ENCODE measurements around the gene MEMO1. TPM values are rescaled to one million over a fixed set of nuclear protein-coding genes. Genes with fewer than 3 reads are reported as not detected.

Gene MEMO1
- polyA plus RNA-seq, 1 donor (not counting 4 experiments of a cell fraction or from before 2014, with no cell fraction given) = 125 TPM

DNA sequence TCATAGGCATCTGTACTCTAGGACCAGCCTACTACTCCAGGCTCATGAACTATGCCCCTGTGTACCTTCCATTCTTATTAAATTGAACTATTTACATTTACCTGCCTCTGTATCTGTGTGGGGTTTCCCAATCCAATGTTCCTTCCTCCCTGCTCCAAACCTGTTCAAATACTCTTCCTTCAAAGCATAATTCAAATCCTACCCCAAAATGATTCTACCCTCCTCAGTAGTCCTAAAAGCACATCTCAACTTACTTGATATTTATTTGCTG, 3.8 kb downstream of the MEMO1 start:
- H3K4me3 ChIP-seq (ENCODE audit: control insufficient read depth in 2 of 3, extremely low read depth in 1 of 3, insufficient read depth in 2 of 3, low read depth in 1 of 3, low read length in 3 of 3) = no peak overlapping the region
- no peak for DNase-seq (ENCODE audit: low read depth, low spot score)
- H3K9me3 ChIP-seq (ENCODE audit: control insufficient read depth, low read depth, low read length) = no peaks in the 10 kb centered on the region
- peak overlapping the region; percentile 91 for H3K4me2 ChIP-seq (ENCODE audit: control insufficient read depth, extremely low read depth, insufficient read depth, low read depth, low read length)
- FAIRE-seq = no peak
- H2AFZ ChIP-seq (ENCODE audit: control insufficient read depth, low read length) = no peak overlapping the region
- H3K79me2 ChIP-seq (ENCODE audit: control insufficient read depth, insufficient read depth, low read length) = peaks cover 76% of the 10 kb centered on the region
- peaks cover 16% of the 10 kb centered on the region for H4K20me1 ChIP-seq (ENCODE audit: control insufficient read depth, extremely low read depth, insufficient read depth, low read length)
- no peak overlapping the region for H3K9ac ChIP-seq (ENCODE audit: control insufficient read depth, extremely low read depth, insufficient read depth, low read length)
- H3K27ac ChIP-seq (ENCODE audit: control insufficient read depth, insufficient read depth, low read length) = no peak overlapping the region
- H3K27me3 ChIP-seq (ENCODE audit: control insufficient read depth, extremely low read depth, insufficient read depth, low read length) = no peaks in the 10 kb centered on the region
- H3K9me1 ChIP-seq (ENCODE audit: control insufficient read depth, extremely low read depth, insufficient read depth, low read length) = peaks cover 3% of the 10 kb centered on the region
- dilution Hi-C loops (cut with MboI; ENCODE audit: extremely low pct_ligation_motif_present, low sequenced_read_pairs) = no loop called here
- H3K4me1 ChIP-seq (ENCODE audit: control insufficient read depth, extremely low read depth, insufficient read depth, low read length) = peaks cover 62% of the 10 kb centered on the region
- H3K36me3 ChIP-seq (ENCODE audit: control insufficient read depth in 2 of 2, extremely low read depth in 1 of 2, insufficient read depth in 2 of 2, low read length in 2 of 2) = no peaks in the 10 kb centered on the region
- no peak for TF ChIP-seq EZH2 (IDR thresholded peaks at IDR 0.05; ENCODE audit: low read length)
- TF ChIP-seq, protein P1, sequence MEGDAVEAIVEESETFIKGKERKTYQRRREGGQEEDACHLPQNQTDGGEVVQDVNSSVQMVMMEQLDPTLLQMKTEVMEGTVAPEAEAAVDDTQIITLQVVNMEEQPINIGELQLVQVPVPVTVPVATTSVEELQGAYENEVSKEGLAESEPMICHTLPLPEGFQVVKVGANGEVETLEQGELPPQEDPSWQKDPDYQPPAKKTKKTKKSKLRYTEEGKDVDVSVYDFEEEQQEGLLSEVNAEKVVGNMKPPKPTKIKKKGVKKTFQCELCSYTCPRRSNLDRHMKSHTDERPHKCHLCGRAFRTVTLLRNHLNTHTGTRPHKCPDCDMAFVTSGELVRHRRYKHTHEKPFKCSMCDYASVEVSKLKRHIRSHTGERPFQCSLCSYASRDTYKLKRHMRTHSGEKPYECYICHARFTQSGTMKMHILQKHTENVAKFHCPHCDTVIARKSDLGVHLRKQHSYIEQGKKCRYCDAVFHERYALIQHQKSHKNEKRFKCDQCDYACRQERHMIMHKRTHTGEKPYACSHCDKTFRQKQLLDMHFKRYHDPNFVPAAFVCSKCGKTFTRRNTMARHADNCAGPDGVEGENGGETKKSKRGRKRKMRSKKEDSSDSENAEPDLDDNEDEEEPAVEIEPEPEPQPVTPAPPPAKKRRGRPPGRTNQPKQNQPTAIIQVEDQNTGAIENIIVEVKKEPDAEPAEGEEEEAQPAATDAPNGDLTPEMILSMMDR (optimal IDR thresholded peaks at IDR 0.05 in 1 of 3, IDR thresholded peaks at IDR 0.05 in 1 of 3, conservative IDR thresholded peaks at IDR 0.05 in 1 of 3; ENCODE audit: extremely low read depth in 1 of 3, insufficient read depth in 2 of 3, low read length in 3 of 3) = no peak

DNA sequence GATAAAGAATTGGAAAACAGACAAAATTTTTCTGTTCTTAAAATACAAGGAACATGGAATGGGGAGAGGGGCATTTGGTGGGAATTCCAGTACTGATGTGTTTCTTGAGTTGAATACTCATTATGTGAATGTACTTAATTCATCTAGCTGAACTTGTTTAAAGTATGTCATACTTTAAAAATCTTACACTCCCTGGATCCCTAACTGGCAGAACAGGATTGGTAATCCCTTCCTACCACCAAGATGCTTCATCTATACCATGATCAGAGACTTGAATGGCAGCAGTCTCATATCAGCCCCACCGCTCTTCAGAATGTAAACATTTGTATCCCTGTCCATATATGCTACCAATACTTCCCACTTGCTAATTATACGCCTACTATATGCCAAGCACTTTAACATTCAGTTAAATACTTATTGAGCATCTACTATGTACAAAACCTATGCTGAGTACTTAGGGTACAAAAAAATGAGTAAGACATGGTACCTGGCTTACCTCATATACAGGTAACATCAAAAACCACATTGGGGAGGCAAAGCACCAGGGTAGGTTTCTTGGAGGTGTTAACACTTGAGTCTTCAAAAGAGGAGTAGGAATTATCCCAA, 5.3 kb downstream of the MEMO1 start:
- no peak overlapping the region for H2AFZ ChIP-seq (ENCODE audit: control insufficient read depth, low read length)
- H3K4me2 ChIP-seq (ENCODE audit: control insufficient read depth, extremely low read depth, insufficient read depth, low read depth, low read length) = peak overlapping the region; percentile 32
- peaks cover 0 to 4% of the 10 kb centered on the region in 2 experiments for H3K36me3 ChIP-seq (ENCODE audit: control insufficient read depth in 2 of 2, extremely low read depth in 1 of 2, insufficient read depth in 2 of 2, low read length in 2 of 2)
- no peaks in the 10 kb centered on the region for H3K9me3 ChIP-seq (ENCODE audit: control insufficient read depth, low read depth, low read length)
- H3K79me2 ChIP-seq (ENCODE audit: control insufficient read depth, insufficient read depth, low read length) = peaks cover 90% of the 10 kb centered on the region
- H3K27ac ChIP-seq (ENCODE audit: control insufficient read depth, insufficient read depth, low read length) = no peak overlapping the region
- no peak overlapping the region for H3K9ac ChIP-seq (ENCODE audit: control insufficient read depth, extremely low read depth, insufficient read depth, low read length)
- H4K20me1 ChIP-seq (ENCODE audit: control insufficient read depth, extremely low read depth, insufficient read depth, low read length) = peaks cover 16% of the 10 kb centered on the region
- dilution Hi-C loops (cut with MboI; ENCODE audit: extremely low pct_ligation_motif_present, low sequenced_read_pairs) = no loop called here
- TF ChIP-seq, protein P1 (optimal IDR thresholded peaks at IDR 0.05 in 1 of 3, IDR thresholded peaks at IDR 0.05 in 1 of 3, conservative IDR thresholded peaks at IDR 0.05 in 1 of 3; ENCODE audit: extremely low read depth in 1 of 3, insufficient read depth in 2 of 3, low read length in 3 of 3) = no peak
- TF ChIP-seq EZH2 (IDR thresholded peaks at IDR 0.05; ENCODE audit: low read length) = no peak
- peaks cover 3% of the 10 kb centered on the region for H3K9me1 ChIP-seq (ENCODE audit: control insufficient read depth, extremely low read depth, insufficient read depth, low read length)
- H3K4me3 ChIP-seq (ENCODE audit: control insufficient read depth in 2 of 3, extremely low read depth in 1 of 3, insufficient read depth in 2 of 3, low read depth in 1 of 3, low read length in 3 of 3) = no peak overlapping the region
- no peak for DNase-seq (ENCODE audit: low read depth, low spot score)
- FAIRE-seq = peak; percentile 44
- peaks cover 55% of the 10 kb centered on the region for H3K4me1 ChIP-seq (ENCODE audit: control insufficient read depth, extremely low read depth, insufficient read depth, low read length)
- no peaks in the 10 kb centered on the region for H3K27me3 ChIP-seq (ENCODE audit: control insufficient read depth, extremely low read depth, insufficient read depth, low read length)

Data from keratinocyte (primary cell).